ENCODE results near the gene BRICD5. TPM values are rescaled to one million over a fixed set of nuclear protein-coding genes. Genes with fewer than 3 reads are reported as not detected.

The BRICD5 gene
- total RNA-seq, 1 donor from 2014 or later: 5.2 TPM

- Histone ChIP-seq H2AFZ (replicated peaks) (no peak overlapping the region), H3K36me3 (no peaks in the 10 kb centered on the region), H3K27me3 (no peaks in the 10 kb centered on the region), H3F3A (ENCODE audit: low read depth) (no peaks in the 10 kb centered on the region), H3K4me2 (no peak overlapping the region), H3K27ac (no peak overlapping the region), H3K79me2 (ENCODE audit: low read depth) (no peaks in the 10 kb centered on the region), H3K4me3 (no peak overlapping the region), H4K20me1 (ENCODE audit: low read depth) (no peaks in the 10 kb centered on the region), H3K9ac (no peak overlapping the region), H3K9me3 (ENCODE audit: low read depth) (no peaks in the 10 kb centered on the region), H3K4me1 (no peaks in the 10 kb centered on the region)
- Mint-ChIP-seq H3K36me3 (peaks cover 2% of the 10 kb centered on the region), H3K4me3 (no peak overlapping the region), H3K27me3 (ENCODE audit: insufficient read depth, low read depth) (peaks cover 2% of the 10 kb centered on the region), H3K27ac (no peak overlapping the region), H3K9me3 (no peaks in the 10 kb centered on the region), H3K4me1 (no peaks in the 10 kb centered on the region)
- no peak for TF ChIP-seq CTCF (IDR thresholded peaks at IDR 0.05)
- TF ChIP-seq EZH2phosphoT487 (IDR thresholded peaks at IDR 0.05): no peak
- TF ChIP-seq EZH2 (IDR thresholded peaks at IDR 0.05): no peak
- DNase-seq (ENCODE audit: low spot score): no peak
Measured at GRCh38 chr16:2171601-2172178, 39.0 kb downstream of the BRICD5 start.

- Mint-ChIP-seq H3K4me3 (no peak overlapping the region), H3K36me3 (peaks cover 2% of the 10 kb centered on the region), H3K9me3 (no peaks in the 10 kb centered on the region), H3K27ac (no peak overlapping the region), H3K27me3 (ENCODE audit: insufficient read depth, low read depth) (no peaks in the 10 kb centered on the region), H3K4me1 (no peaks in the 10 kb centered on the region)
- H3K36me3 ChIP-seq: no peaks in the 10 kb centered on the region
- DNase-seq (ENCODE audit: low spot score): no peak
- H3K4me1 ChIP-seq: no peaks in the 10 kb centered on the region
- H3K4me2 ChIP-seq: no peak overlapping the region
- H3K27ac ChIP-seq: no peak overlapping the region
- no peak for TF ChIP-seq EZH2phosphoT487 (IDR thresholded peaks at IDR 0.05)
- no peak for TF ChIP-seq CTCF (IDR thresholded peaks at IDR 0.05)
- no peak for TF ChIP-seq EZH2 (IDR thresholded peaks at IDR 0.05)
- no peak overlapping the region for H3K9ac ChIP-seq
- no peaks in the 10 kb centered on the region for H3K79me2 ChIP-seq (ENCODE audit: low read depth)
- H2AFZ ChIP-seq (replicated peaks): no peak overlapping the region
- H4K20me1 ChIP-seq (ENCODE audit: low read depth): no peaks in the 10 kb centered on the region
- H3K9me3 ChIP-seq (ENCODE audit: low read depth): no peaks in the 10 kb centered on the region
- no peak overlapping the region for H3K4me3 ChIP-seq
- no peaks in the 10 kb centered on the region for H3F3A ChIP-seq (ENCODE audit: low read depth)
- no peaks in the 10 kb centered on the region for H3K27me3 ChIP-seq
Measured at GRCh38 chr16:2170587-2171435, 39.9 kb downstream of the BRICD5 start.

- Histone ChIP-seq H3K36me3 (no peaks in the 10 kb centered on the region), H3K9ac (no peak overlapping the region)
- H3K4me1 Mint-ChIP-seq: no peaks in the 10 kb centered on the region
Measured at GRCh38 chr16:2170080-2170479, 40.6 kb downstream of the BRICD5 start.

More at GRCh38 chr16:2170080-2170479, 40.6 kb downstream of the BRICD5 start:
- no peak for DNase-seq (ENCODE audit: low spot score)
- no peak overlapping the region for H2AFZ ChIP-seq (replicated peaks)
- Mint-ChIP-seq H3K27ac (no peak overlapping the region), H3K36me3 (peaks cover 4% of the 10 kb centered on the region), H3K27me3 (ENCODE audit: insufficient read depth, low read depth) (no peaks in the 10 kb centered on the region), H3K9me3 (no peaks in the 10 kb centered on the region), H3K4me3 (no peak overlapping the region)
- no peak overlapping the region for H3K4me2 ChIP-seq
- no peaks in the 10 kb centered on the region for H3K27me3 ChIP-seq
- no peaks in the 10 kb centered on the region for H4K20me1 ChIP-seq (ENCODE audit: low read depth)
- no peaks in the 10 kb centered on the region for H3K4me1 ChIP-seq
- no peaks in the 10 kb centered on the region for H3F3A ChIP-seq (ENCODE audit: low read depth)
- no peaks in the 10 kb centered on the region for H3K9me3 ChIP-seq (ENCODE audit: low read depth)
- no peaks in the 10 kb centered on the region for H3K79me2 ChIP-seq (ENCODE audit: low read depth)
- TF ChIP-seq CTCF (IDR thresholded peaks at IDR 0.05): no peak
- TF ChIP-seq EZH2 (IDR thresholded peaks at IDR 0.05): no peak
- no peak for TF ChIP-seq EZH2phosphoT487 (IDR thresholded peaks at IDR 0.05)
- no peak overlapping the region for H3K4me3 ChIP-seq
- no peak overlapping the region for H3K27ac ChIP-seq
